GM21390 (cell line): Measurements from ENCODE around the gene LDB1.

Experiments used
- ATAC-seq: cut with Tn5 transposase; IDR thresholded peaks from one replicate; pipeline ENCODE4 v1.9.1; 2021; ENCODE audit not compliant: unreplicated experiment

The LDB1 gene

GRCh38 chr10:102065561-102066398 lies 54.4 kb downstream of the LDB1 start:
- peak; percentile 14 for ATAC-seq

- peak; percentile 93 for ATAC-seq
Measured at GRCh38 chr10:102064868-102065560, 55.2 kb downstream of the LDB1 start, which contains the start of gene HPS6. Gene HPS6 (plus strand): TSS chr10:102065349. CDS start chr10:102065475, 126 bp downstream.

GRCh38 chr10:102064503-102064867 lies 55.7 kb downstream of the LDB1 start:
- no peak for ATAC-seq

- no peak for ATAC-seq
Measured at GRCh38 chr10:102059987-102060386, 60.2 kb downstream of the LDB1 start.
